Trophoblast cell (in vitro differentiated cells and primary cell): ENCODE results near the gene TEX10.

ENCODE experiments used
- DNase-seq, 2 donors: peaks; one replicate each; pipeline ENCODE4 v3.0.0-alpha.2; 2016
- H2AFZ ChIP-seq: 2 replicates; pipeline ENCODE4 v1.6.1; 2013; ENCODE audit warnings: low read length, moderate library complexity, mild to moderate bottlenecking; ENCODE audit not compliant: insufficient read depth, poor library complexity
- H2AK5ac ChIP-seq: 2 replicates; pipeline ENCODE4 v1.6.1; 2013; ENCODE audit warnings: mild to moderate bottlenecking, low read length
- H2BK120ac ChIP-seq: 2 replicates; pipeline ENCODE4 v1.6.1; 2013; ENCODE audit warnings: low read length, mild to moderate bottlenecking, moderate library complexity; ENCODE audit not compliant: insufficient read depth, poor library complexity
- H2BK12ac ChIP-seq: 2 replicates; pipeline ENCODE4 v1.6.1; 2013; ENCODE audit warnings: mild to moderate bottlenecking, low read length, moderate library complexity
- H2BK5ac ChIP-seq: 2 replicates; pipeline ENCODE4 v1.6.1; 2013; ENCODE audit warnings: low read length, low read depth, moderate library complexity, mild to moderate bottlenecking; ENCODE audit not compliant: poor library complexity
- H3K14ac ChIP-seq: 2 replicates; pipeline ENCODE4 v1.6.1; 2013; ENCODE audit warnings: mild to moderate bottlenecking, low read length
- H3K18ac ChIP-seq: 2 replicates; pipeline ENCODE4 v1.6.1; 2013; ENCODE audit warnings: mild to moderate bottlenecking, low read length
- H3K23ac ChIP-seq: 2 replicates; pipeline ENCODE4 v1.6.1; 2013; ENCODE audit warnings: low read length
- H3K27ac ChIP-seq: 2 replicates; pipeline ENCODE4 v1.5.1; 2013; ENCODE audit warnings: low read depth, mild to moderate bottlenecking, inconsistent platforms, low read length, moderate library complexity
- H3K27me3 ChIP-seq: 2 replicates; pipeline ENCODE4 v1.6.1; 2013; ENCODE audit warnings: inconsistent platforms, mild to moderate bottlenecking, low read length, moderate library complexity; ENCODE audit not compliant: insufficient read depth
- H3K36me3 ChIP-seq, 2 experiments: 1 replicate in 1 of 2; 2 replicates in 1 of 2; pipeline ENCODE4 v1.6.1; 2013; ENCODE audit warnings: low read length in 2 of 2, mild to moderate bottlenecking in 2 of 2, moderate library complexity in 1 of 2; ENCODE audit not compliant: insufficient read depth in 2 of 2, control insufficient read depth in 1 of 2
- H3K4ac ChIP-seq: 2 replicates; pipeline ENCODE4 v1.6.1; 2013; ENCODE audit warnings: low read depth, mild to moderate bottlenecking, low read length, moderate library complexity
- H3K4me1 ChIP-seq, 2 experiments: 1 replicate in 1 of 2; 2 replicates in 1 of 2; pipeline ENCODE4 v1.6.1; 2013; ENCODE audit warnings: low read length in 2 of 2, mild to moderate bottlenecking in 2 of 2, moderate library complexity in 1 of 2; ENCODE audit not compliant: insufficient read depth in 2 of 2, control insufficient read depth in 1 of 2
- H3K4me2 ChIP-seq: 2 replicates; pipeline ENCODE4 v1.6.1; 2013; ENCODE audit warnings: inconsistent platforms, mild to moderate bottlenecking, low read length, moderate library complexity
- H3K4me3 ChIP-seq: 2 replicates; pipeline ENCODE4 v1.5.1; 2013; ENCODE audit warnings: mild to moderate bottlenecking, low read depth, low read length, inconsistent platforms
- H3K79me1 ChIP-seq: one replicate; pipeline ENCODE4 v1.6.1; 2013; ENCODE audit warnings: low read length
- H3K79me2 ChIP-seq: 2 replicates; pipeline ENCODE4 v1.6.1; 2013; ENCODE audit warnings: low read length, mild to moderate bottlenecking; ENCODE audit not compliant: control insufficient read depth, insufficient read depth, poor library complexity
- H3K9ac ChIP-seq: 2 replicates; pipeline ENCODE4 v1.6.1; 2013; ENCODE audit warnings: mild to moderate bottlenecking, low read length
- H3K9me3 ChIP-seq: 2 replicates; pipeline ENCODE4 v1.6.1; 2013; ENCODE audit warnings: low read depth, mild to moderate bottlenecking, control low read depth, inconsistent platforms, low read length; ENCODE audit not compliant: insufficient read depth
- H4K12ac ChIP-seq: 2 replicates; pipeline ENCODE4 v1.6.1; 2013; ENCODE audit warnings: low read depth, mild to moderate bottlenecking, low read length, moderate library complexity
- H4K8ac ChIP-seq: 2 replicates; pipeline ENCODE4 v1.6.1; 2013; ENCODE audit warnings: low read depth, mild to moderate bottlenecking, low read length, moderate library complexity
- H4K91ac ChIP-seq: one replicate; pipeline ENCODE4 v1.6.1; 2013; ENCODE audit warnings: low read depth, mild to moderate bottlenecking, low read length, moderate library complexity
- WGBS: extraction: QIAGEN DNeasy Blood & Tissue Kit; methylation state at CpG from one replicate; pipeline ENCODE4 v1.1.7; 2013; ENCODE audit warnings: missing lambda C conversion rate; ENCODE audit not compliant: insufficient read length, insufficient coverage; ENCODE audit errors: extremely low coverage; 5-methylcytosine and 5-hydroxymethylcytosine counted together

The TEX10 gene

GRCh38 chr9:100368672-100369071 lies 15.9 kb upstream of the TEX10 start:
- H3K18ac ChIP-seq = no peak overlapping the region
- H3K9ac ChIP-seq = no peak overlapping the region
- H3K4ac ChIP-seq = no peak overlapping the region
- H3K4me1 ChIP-seq = no peaks in the 10 kb centered on the region
- H4K91ac ChIP-seq = no peak overlapping the region
- no peak overlapping the region for H3K4me2 ChIP-seq
- peaks cover 5% of the 10 kb centered on the region for H3K9me3 ChIP-seq
- H2AK5ac ChIP-seq = no peak overlapping the region
- no peaks in the 10 kb centered on the region for H3K27me3 ChIP-seq
- H3K14ac ChIP-seq = no peak overlapping the region
- WGBS = no CpG with 5 or more reads among the region's 9 CpGs
- no peak for DNase-seq
- H2BK12ac ChIP-seq = no peak overlapping the region
- no peak overlapping the region for H3K23ac ChIP-seq
- no peaks in the 10 kb centered on the region for H3K79me2 ChIP-seq
- H3K79me1 ChIP-seq = no peaks in the 10 kb centered on the region
- H3K27ac ChIP-seq = no peak overlapping the region
- H3K36me3 ChIP-seq = peaks cover 0 to 2% of the 10 kb centered on the region in 2 experiments
- no peak overlapping the region for H2AFZ ChIP-seq
- H4K8ac ChIP-seq = no peak overlapping the region
- H3K4me3 ChIP-seq = no peak overlapping the region
- no peak overlapping the region for H2BK120ac ChIP-seq
- no peak overlapping the region for H4K12ac ChIP-seq
- H2BK5ac ChIP-seq = no peak overlapping the region

DNA sequence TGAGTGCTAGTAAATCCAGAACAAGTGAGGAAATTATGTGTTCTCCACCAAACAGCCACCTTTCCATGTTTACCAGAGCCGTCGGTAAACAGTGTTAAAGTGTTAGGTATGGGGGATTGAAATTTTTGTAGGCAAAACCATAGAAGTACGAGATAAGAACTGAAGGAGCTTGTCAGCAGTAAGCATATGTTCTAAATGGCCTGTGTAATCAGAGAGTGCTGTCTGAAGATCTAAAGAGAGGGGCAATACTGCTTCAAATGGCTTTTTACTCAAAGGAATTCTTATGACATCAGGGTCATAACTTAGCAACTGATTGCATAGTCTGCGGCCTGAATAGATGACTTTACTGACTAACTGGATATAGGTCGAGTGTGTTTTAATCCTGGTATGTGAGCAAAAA lies 13.4 kb upstream of the TEX10 start:
- Histone ChIP-seq H3K9me3 (peaks cover 5% of the 10 kb centered on the region), H3K79me2 (no peaks in the 10 kb centered on the region), H3K9ac (no peak overlapping the region), H4K12ac (no peak overlapping the region), H2BK12ac (no peak overlapping the region), H4K91ac (no peak overlapping the region), H3K4me1 (no peaks in the 10 kb centered on the region), H3K23ac (no peak overlapping the region), H2BK120ac (no peak overlapping the region), H3K36me3 (peaks cover 0 to 2% of the 10 kb centered on the region in 2 experiments), H3K27me3 (no peaks in the 10 kb centered on the region), H2BK5ac (no peak overlapping the region), H3K4me2 (no peak overlapping the region), H3K4ac (no peak overlapping the region), H4K8ac (no peak overlapping the region), H3K4me3 (no peak overlapping the region), H3K14ac (no peak overlapping the region), H2AK5ac (no peak overlapping the region), H3K27ac (no peak overlapping the region), H3K18ac (no peak overlapping the region), H2AFZ (no peak overlapping the region), H3K79me1 (no peaks in the 10 kb centered on the region)
- no CpG with 5 or more reads among the region's 5 CpGs for WGBS
- peak in 1 of 2 donors; percentile 69 for DNase-seq

- no peak overlapping the region for H3K4me3 ChIP-seq
- H3K14ac ChIP-seq = no peak overlapping the region
- no peak overlapping the region for H3K9ac ChIP-seq
- H2AK5ac ChIP-seq = no peak overlapping the region
- H3K4ac ChIP-seq = no peak overlapping the region
- no peaks in the 10 kb centered on the region for H3K4me1 ChIP-seq
- H3K27me3 ChIP-seq = no peaks in the 10 kb centered on the region
- no peaks in the 10 kb centered on the region for H3K36me3 ChIP-seq
- H2BK5ac ChIP-seq = no peak overlapping the region
- H3K18ac ChIP-seq = no peak overlapping the region
- no peak overlapping the region for H4K8ac ChIP-seq
- no peak overlapping the region for H3K27ac ChIP-seq
- WGBS = no CpG with 5 or more reads among the region's 8 CpGs
- H2BK120ac ChIP-seq = no peak overlapping the region
- no peaks in the 10 kb centered on the region for H3K79me1 ChIP-seq
- no peaks in the 10 kb centered on the region for H3K79me2 ChIP-seq
- no peak overlapping the region for H3K23ac ChIP-seq
- peaks cover 2% of the 10 kb centered on the region for H3K9me3 ChIP-seq
- H4K91ac ChIP-seq = no peak overlapping the region
- no peak overlapping the region for H3K4me2 ChIP-seq
- H4K12ac ChIP-seq = no peak overlapping the region
- H2BK12ac ChIP-seq = no peak overlapping the region
- no peak overlapping the region for H2AFZ ChIP-seq
- DNase-seq = no peak
Observed at GRCh38 chr9:100364013-100364412, 11.3 kb upstream of the TEX10 start.

DNA sequence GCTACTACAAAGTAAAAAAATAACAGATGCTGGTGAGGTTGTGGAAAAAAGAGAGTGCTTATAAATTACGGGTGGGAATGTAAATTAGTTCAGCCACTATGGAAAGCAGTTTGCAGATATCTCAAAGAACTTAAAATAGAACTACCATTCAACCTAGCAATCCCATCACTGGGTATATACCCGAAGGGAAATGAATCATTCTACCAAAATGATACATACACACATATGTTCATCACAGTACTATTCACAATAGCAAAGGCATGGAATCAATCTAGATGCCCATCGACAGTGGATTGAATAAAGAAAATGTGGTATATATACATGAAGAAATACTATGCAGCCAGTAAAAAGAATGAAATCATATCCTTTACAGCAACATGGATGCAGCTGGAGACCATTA lies 6.3 kb upstream of the TEX10 start:
- no peak overlapping the region for H2AFZ ChIP-seq
- no peak overlapping the region for H2BK5ac ChIP-seq
- H3K4me2 ChIP-seq = no peak overlapping the region
- WGBS = no CpG with 5 or more reads among the region's 3 CpGs
- H3K4me3 ChIP-seq = no peak overlapping the region
- no peak overlapping the region for H3K27ac ChIP-seq
- no peaks in the 10 kb centered on the region for H3K79me1 ChIP-seq
- no peak overlapping the region for H3K18ac ChIP-seq
- no peak overlapping the region for H4K8ac ChIP-seq
- no peaks in the 10 kb centered on the region for H3K27me3 ChIP-seq
- H4K91ac ChIP-seq = no peak overlapping the region
- H3K23ac ChIP-seq = no peak overlapping the region
- H4K12ac ChIP-seq = no peak overlapping the region
- H3K9ac ChIP-seq = no peak overlapping the region
- H2BK12ac ChIP-seq = no peak overlapping the region
- no peak overlapping the region for H3K14ac ChIP-seq
- H3K4me1 ChIP-seq = peaks cover 0 to 2% of the 10 kb centered on the region in 2 experiments
- H2BK120ac ChIP-seq = no peak overlapping the region
- H3K4ac ChIP-seq = no peak overlapping the region
- H3K79me2 ChIP-seq = no peaks in the 10 kb centered on the region
- DNase-seq = no peak
- H3K9me3 ChIP-seq = no peaks in the 10 kb centered on the region
- H3K36me3 ChIP-seq = no peaks in the 10 kb centered on the region
- no peak overlapping the region for H2AK5ac ChIP-seq
